ENCODE results near the gene SLC25A43. TPM values are rescaled to one million over a fixed set of nuclear protein-coding genes. Genes with fewer than 3 reads are reported as not detected.

SLC25A43 gene
- total RNA-seq, 1 experiment from 2014 or later: 13.4 TPM

DNA sequence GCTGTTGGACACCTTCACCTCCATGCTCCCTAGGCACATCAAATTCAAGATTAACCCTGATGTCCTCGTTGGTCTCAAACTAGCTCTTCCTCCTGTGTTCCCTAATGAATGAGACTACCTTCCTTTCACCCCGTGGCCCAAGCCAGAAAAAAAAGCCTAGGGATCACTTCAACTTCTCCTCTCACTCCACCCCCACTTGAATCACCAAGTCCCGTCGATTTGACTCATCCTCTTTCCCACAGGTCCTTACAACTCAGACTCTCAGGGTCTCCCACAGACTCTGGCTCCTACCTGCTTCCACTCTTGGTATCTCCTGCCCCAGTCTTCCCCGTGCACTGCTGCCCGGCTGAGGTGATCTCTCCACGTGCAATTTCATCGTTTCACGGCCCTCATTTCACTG is 8.5 kb downstream of the SLC25A43 start:
- no peaks in the 10 kb centered on the region for H3K9me3 ChIP-seq
- H3K36me3 ChIP-seq (ENCODE audit: control insufficient read depth, insufficient read depth, low read length): no peaks in the 10 kb centered on the region
- no peak overlapping the region for H3K4me3 ChIP-seq (ENCODE audit: low read depth, low read length)
- Mint-ChIP-seq H3K4me3 (ENCODE audit: unreplicated experiment) (no peak overlapping the region), H3K27me3 (ENCODE audit: insufficient read depth, unreplicated experiment) (no peaks in the 10 kb centered on the region), H3K36me3 (ENCODE audit: insufficient read depth, unreplicated experiment) (peaks cover 14% of the 10 kb centered on the region), H3K27ac (ENCODE audit: unreplicated experiment) (peak overlapping the region; percentile 74), H3K4me1 (ENCODE audit: low read depth, unreplicated experiment) (peaks cover 12% of the 10 kb centered on the region), H3K9me3 (ENCODE audit: unreplicated experiment) (no peaks in the 10 kb centered on the region)
- ChIA-PET CTCF (no interaction called here), POLR2A (no interaction called here)
- DNase-seq: no peak
- BruUV-seq (replicated peaks): no TSS peak
- intact Hi-C loops (cut with micrococcal nuclease; ENCODE audit: unreplicated experiment): no loop called here
- no peaks in the 10 kb centered on the region for H3K27me3 ChIP-seq (replicated peaks; ENCODE audit: control insufficient read depth, insufficient read depth, low read length)
- TF ChIP-seq, protein P1, sequence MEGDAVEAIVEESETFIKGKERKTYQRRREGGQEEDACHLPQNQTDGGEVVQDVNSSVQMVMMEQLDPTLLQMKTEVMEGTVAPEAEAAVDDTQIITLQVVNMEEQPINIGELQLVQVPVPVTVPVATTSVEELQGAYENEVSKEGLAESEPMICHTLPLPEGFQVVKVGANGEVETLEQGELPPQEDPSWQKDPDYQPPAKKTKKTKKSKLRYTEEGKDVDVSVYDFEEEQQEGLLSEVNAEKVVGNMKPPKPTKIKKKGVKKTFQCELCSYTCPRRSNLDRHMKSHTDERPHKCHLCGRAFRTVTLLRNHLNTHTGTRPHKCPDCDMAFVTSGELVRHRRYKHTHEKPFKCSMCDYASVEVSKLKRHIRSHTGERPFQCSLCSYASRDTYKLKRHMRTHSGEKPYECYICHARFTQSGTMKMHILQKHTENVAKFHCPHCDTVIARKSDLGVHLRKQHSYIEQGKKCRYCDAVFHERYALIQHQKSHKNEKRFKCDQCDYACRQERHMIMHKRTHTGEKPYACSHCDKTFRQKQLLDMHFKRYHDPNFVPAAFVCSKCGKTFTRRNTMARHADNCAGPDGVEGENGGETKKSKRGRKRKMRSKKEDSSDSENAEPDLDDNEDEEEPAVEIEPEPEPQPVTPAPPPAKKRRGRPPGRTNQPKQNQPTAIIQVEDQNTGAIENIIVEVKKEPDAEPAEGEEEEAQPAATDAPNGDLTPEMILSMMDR (IDR thresholded peaks at IDR 0.05; ENCODE audit: insufficient read depth in 1 of 2, low read depth in 1 of 2, low read length in 1 of 2, severe bottlenecking in 1 of 2, unreplicated experiment in 1 of 2): no peak
- peaks cover 21% of the 10 kb centered on the region for H3K4me1 ChIP-seq

GRCh38 chrX:119410027-119410819 is 11.1 kb downstream of the SLC25A43 start:
- POLR2A ChIA-PET: interaction anchor here (0.8 kb wide), 1 partner anchor 12 kb away, joined by 3 read pairs; no protein-coding TSS in a partner anchor
- CTCF ChIA-PET: interaction anchor here (0.6 kb wide), 1 partner anchor 102 kb away, joined by 3 read pairs; no protein-coding TSS in a partner anchor
- H3K9me3 Mint-ChIP-seq (ENCODE audit: unreplicated experiment): no peaks in the 10 kb centered on the region
- Histone ChIP-seq H3K36me3 (ENCODE audit: control insufficient read depth, insufficient read depth, low read length) (no peaks in the 10 kb centered on the region), H3K27me3 (replicated peaks; ENCODE audit: control insufficient read depth, insufficient read depth, low read length) (no peaks in the 10 kb centered on the region), H3K4me3 (ENCODE audit: low read depth, low read length) (no peak overlapping the region), H3K4me1 (peaks cover 21% of the 10 kb centered on the region), H3K9me3 (no peaks in the 10 kb centered on the region)
- TF ChIP-seq, protein P1 (IDR thresholded peaks at IDR 0.05; ENCODE audit: insufficient read depth in 1 of 2, low read depth in 1 of 2, low read length in 1 of 2, severe bottlenecking in 1 of 2, unreplicated experiment in 1 of 2): no peak
- H3K4me1 Mint-ChIP-seq (ENCODE audit: low read depth, unreplicated experiment): peaks cover 12% of the 10 kb centered on the region
- H3K27ac Mint-ChIP-seq (ENCODE audit: unreplicated experiment): peak overlapping the region; percentile 87
- peaks cover 14% of the 10 kb centered on the region for H3K36me3 Mint-ChIP-seq (ENCODE audit: insufficient read depth, unreplicated experiment)
- H3K4me3 Mint-ChIP-seq (ENCODE audit: unreplicated experiment): peak overlapping the region; percentile 66
- BruUV-seq (replicated peaks): no TSS peak
- no peaks in the 10 kb centered on the region for H3K27me3 Mint-ChIP-seq (ENCODE audit: insufficient read depth, unreplicated experiment)
- intact Hi-C loops (cut with micrococcal nuclease; ENCODE audit: unreplicated experiment): loop anchor here (1.0 to 10.0 kb wide), 3 partner anchors 11 to 115 kb away; partner anchors contain the start of gene SLC25A43
- peak; percentile 83 to 87 for DNase-seq

GRCh38 chrX:119410854-119411253 is 11.7 kb downstream of the SLC25A43 start:
- ChIA-PET CTCF (no interaction called here), POLR2A (interaction anchor here (0.8 kb wide), 1 partner anchor 12 kb away, joined by 3 read pairs; no protein-coding TSS in a partner anchor)
- no peak for DNase-seq
- no peaks in the 10 kb centered on the region for H3K9me3 ChIP-seq
- no TSS peak for BruUV-seq (replicated peaks)
- Mint-ChIP-seq H3K4me3 (ENCODE audit: unreplicated experiment) (no peak overlapping the region), H3K27ac (ENCODE audit: unreplicated experiment) (peak overlapping the region; percentile 87), H3K9me3 (ENCODE audit: unreplicated experiment) (no peaks in the 10 kb centered on the region), H3K27me3 (ENCODE audit: insufficient read depth, unreplicated experiment) (no peaks in the 10 kb centered on the region), H3K4me1 (ENCODE audit: low read depth, unreplicated experiment) (peaks cover 12% of the 10 kb centered on the region), H3K36me3 (ENCODE audit: insufficient read depth, unreplicated experiment) (peaks cover 14% of the 10 kb centered on the region)
- H3K36me3 ChIP-seq (ENCODE audit: control insufficient read depth, insufficient read depth, low read length): no peaks in the 10 kb centered on the region
- TF ChIP-seq, protein P1 (IDR thresholded peaks at IDR 0.05; ENCODE audit: insufficient read depth in 1 of 2, low read depth in 1 of 2, low read length in 1 of 2, severe bottlenecking in 1 of 2, unreplicated experiment in 1 of 2): no peak
- intact Hi-C loops (cut with micrococcal nuclease; ENCODE audit: unreplicated experiment): loop anchor here (1.0 to 10.0 kb wide), 3 partner anchors 12 to 116 kb away; partner anchors contain the start of gene SLC25A43
- no peak overlapping the region for H3K4me3 ChIP-seq (ENCODE audit: low read depth, low read length)
- H3K27me3 ChIP-seq (replicated peaks; ENCODE audit: control insufficient read depth, insufficient read depth, low read length): no peaks in the 10 kb centered on the region
- peaks cover 21% of the 10 kb centered on the region for H3K4me1 ChIP-seq

Measured in Caco-2 (cell line).